Measurements from ENCODE around the gene PAN2. TPM values are rescaled to one million over a fixed set of nuclear protein-coding genes. Genes with fewer than 3 reads are reported as not detected.

Gene PAN2
- total RNA-seq, 1 donor from 2014 or later = 49.3 TPM

DNA sequence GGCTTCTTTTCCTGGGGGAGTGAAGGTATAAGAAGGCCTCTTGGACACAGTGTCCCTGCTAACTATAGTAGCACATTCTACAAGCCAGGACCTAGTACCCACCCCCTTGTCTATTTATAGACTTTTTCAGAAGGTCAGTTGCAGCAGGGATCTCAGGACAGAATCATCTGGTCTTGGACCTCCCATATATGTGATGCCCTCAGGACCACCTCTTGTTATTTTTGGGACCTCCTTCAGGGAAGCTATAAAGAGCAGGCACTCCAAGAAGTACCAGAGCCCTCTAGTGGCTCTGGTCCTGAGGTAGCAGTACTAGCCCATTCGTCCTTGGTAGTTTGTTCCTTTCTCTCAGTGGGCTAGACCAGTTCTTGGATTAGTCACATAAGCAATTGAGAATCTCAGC lies 62.8 kb downstream of the PAN2 start:
- peak; percentile 68 for DNase-seq (ENCODE audit: low read depth)

DNA sequence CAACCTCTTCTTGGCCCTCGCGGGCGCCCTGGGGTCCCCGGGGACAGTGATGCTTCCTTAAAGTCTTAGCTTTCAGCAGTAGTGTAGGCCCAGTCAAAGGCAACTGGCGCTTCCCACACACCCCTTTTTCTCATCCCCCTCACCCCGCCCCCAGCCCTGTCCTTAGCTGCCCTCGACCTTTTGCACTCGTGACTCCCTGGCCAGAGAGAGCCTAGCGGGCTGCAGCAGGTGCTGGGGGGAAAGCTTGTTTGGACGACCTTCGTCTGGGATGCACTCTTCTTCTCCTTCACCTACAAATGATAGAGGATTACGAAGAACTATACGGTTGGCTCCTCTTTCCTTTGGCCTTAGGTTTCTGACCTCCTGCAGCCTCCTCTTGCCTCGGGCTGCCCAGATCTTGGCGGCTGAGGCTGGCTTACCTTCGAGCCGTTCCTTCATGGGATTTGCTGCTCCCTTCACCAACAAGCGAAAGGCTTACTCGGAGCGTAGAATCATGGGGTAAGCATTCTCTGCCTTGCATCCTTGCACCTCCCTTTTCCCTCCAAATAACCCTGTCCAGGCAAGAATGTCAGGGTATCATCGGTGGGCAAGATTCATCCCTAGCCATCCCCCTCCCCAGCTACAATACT lies 66.2 kb downstream of the PAN2 start:
- peak; percentile 60 for DNase-seq (ENCODE audit: low read depth)

DNA sequence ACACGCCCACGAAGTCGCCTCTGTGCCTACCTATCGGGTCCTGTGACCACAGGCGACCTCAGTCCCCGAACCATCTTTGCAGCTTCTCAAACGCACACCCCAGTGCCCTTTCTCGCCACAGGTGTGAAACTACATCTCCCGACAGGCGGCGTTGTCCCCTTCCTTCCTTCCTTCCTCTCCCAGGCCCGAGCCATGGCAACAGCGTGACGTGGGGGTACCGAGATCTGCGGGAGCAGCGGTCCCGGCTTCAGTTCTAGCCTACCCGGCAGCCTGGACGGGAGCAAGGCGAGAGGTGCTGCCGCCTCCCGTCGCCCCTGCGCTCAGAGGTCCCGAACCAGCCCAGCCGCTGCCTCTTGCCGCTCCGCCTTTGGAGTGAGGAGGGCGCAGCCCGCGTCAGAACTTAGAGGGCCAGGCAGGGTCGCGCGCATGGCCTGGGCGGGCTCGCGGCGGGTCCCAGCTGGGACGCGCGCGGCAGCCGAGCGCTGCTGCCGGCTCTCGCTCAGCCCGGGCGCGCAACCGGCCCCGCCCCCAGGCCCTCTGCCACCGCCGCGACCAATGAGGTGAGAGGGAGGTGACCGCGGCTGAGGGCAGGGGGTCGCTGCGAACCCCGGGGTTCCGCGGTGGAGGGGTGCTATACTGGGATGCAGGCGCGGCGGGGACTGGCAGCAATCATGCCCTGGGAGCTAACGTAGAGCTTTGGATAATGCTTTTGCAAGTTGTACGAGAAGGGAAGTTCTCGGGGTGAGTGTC lies 66.9 kb downstream of the PAN2 start, which contains the start of gene COQ10A:
Gene COQ10A (plus strand): TSS at position 250 of the 750 bp plus-strand sequence. CDS start 177 bp downstream, at position 427.
- DNase-seq (ENCODE audit: low read depth) = peak; percentile 93

Other genes with a start within 250 kb of the PAN2 start
- 233 and 241 TPM in 2 replicates for gene PA2G4, start 229.4 kb downstream of the PAN2 start, total RNA-seq
- 1,498 and 1,992 TPM in 2 replicates for gene RPL41, start 217.4 kb downstream of the PAN2 start, total RNA-seq
- gene ZC3H10, start 215.7 kb downstream of the PAN2 start, total RNA-seq = 4.9 and 5.5 TPM in 2 replicates
- gene ESYT1, start 205.7 kb downstream of the PAN2 start, total RNA-seq = 442 and 481 TPM in 2 replicates
- 3,936 and 4,339 TPM in 2 replicates for gene MYL6B, start 181.4 kb downstream of the PAN2 start, total RNA-seq
- 883 and 1,119 TPM in 2 replicates for gene MYL6, start 175.6 kb downstream of the PAN2 start, total RNA-seq
- 75.8 and 80.0 TPM in 2 replicates for gene SMARCC2, start 144.5 kb downstream of the PAN2 start, total RNA-seq
- gene RNF41, start 112.1 kb downstream of the PAN2 start, total RNA-seq = 90.4 and 121 TPM in 2 replicates
- 29.2 and 32.0 TPM in 2 replicates for gene NABP2, start 109.7 kb downstream of the PAN2 start, total RNA-seq
- not detected in 2 replicates for gene SLC39A5, start 103.9 kb downstream of the PAN2 start, total RNA-seq
- gene ANKRD52, start 75.6 kb downstream of the PAN2 start, total RNA-seq = 31.3 and 31.8 TPM in 2 replicates
- 87.8 and 112 TPM in 2 replicates for gene COQ10A, start 67.1 kb downstream of the PAN2 start, total RNA-seq
- 178 and 184 TPM in 2 replicates for gene CS, start 33.7 kb downstream of the PAN2 start, total RNA-seq
- 83.1 and 92.9 TPM in 2 replicates for gene CNPY2, start 18.0 kb downstream of the PAN2 start, total RNA-seq
- 0.51 TPM in 1 of 2 replicates, not detected in the other for gene IL23A, start 4.9 kb upstream of the PAN2 start, total RNA-seq
- gene STAT2, start 26.1 kb upstream of the PAN2 start, total RNA-seq = 196 and 202 TPM in 2 replicates
- gene APOF, start 28.9 kb upstream of the PAN2 start, total RNA-seq = not detected in 2 replicates
- gene TIMELESS, start 115.4 kb upstream of the PAN2 start, total RNA-seq = 4.5 and 5.5 TPM in 2 replicates
- 0.24 TPM in 1 of 2 replicates, not detected in the other for gene MIP, start 120.7 kb upstream of the PAN2 start, total RNA-seq
- 2.1 and 2.4 TPM in 2 replicates for gene SPRYD4, start 134.6 kb upstream of the PAN2 start, total RNA-seq
- not detected in 2 replicates for gene GLS2, start 154.2 kb upstream of the PAN2 start, total RNA-seq
- gene RBMS2, start 187.8 kb upstream of the PAN2 start, total RNA-seq = 9.2 and 9.7 TPM in 2 replicates